ENCODE results near the gene LAMC3.

The LAMC3 gene

DNA sequence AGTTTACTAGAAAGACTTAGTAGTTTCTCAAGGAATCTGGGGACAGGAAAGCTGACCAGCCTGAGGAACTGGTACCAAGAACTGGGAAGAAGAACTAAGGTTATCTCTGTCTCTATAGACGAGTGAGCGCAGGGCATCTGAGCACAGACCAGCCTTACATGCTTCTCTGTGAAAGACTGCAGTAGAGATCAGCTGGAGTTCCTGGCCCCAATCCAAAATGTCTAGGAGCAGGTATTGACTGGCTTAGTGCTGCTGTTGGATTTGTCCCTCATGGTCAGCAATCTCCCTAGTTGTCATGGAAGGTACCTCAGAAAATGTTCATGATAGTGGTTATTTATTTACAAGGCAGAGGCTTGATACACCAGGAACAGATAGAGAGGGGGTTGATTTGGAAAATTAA is 129.7 kb downstream of the LAMC3 start:
- DNase-seq = no peak

- no peak for DNase-seq
Measured at GRCh38 chr9:131140112-131140511, 131.1 kb downstream of the LAMC3 start.

GRCh38 chr9:131140550-131140949 is 131.6 kb downstream of the LAMC3 start:
- no peak for DNase-seq

- no peak for DNase-seq
Measured at GRCh38 chr9:131142160-131142559, 133.2 kb downstream of the LAMC3 start.

Measured in NCI-H1694 (cell line).